Measurements from ENCODE around the gene TNS2. TPM values are rescaled to one million over a fixed set of nuclear protein-coding genes. Genes with fewer than 3 reads are reported as not detected.

TNS2 gene
- total and polyA plus RNA-seq, 9 of the 15 experiments (the other 6 are each of a cell fraction or from before 2014, with no cell fraction given): 0.28 to 3.1 (median 1.2) TPM; not detected in 1

DNA sequence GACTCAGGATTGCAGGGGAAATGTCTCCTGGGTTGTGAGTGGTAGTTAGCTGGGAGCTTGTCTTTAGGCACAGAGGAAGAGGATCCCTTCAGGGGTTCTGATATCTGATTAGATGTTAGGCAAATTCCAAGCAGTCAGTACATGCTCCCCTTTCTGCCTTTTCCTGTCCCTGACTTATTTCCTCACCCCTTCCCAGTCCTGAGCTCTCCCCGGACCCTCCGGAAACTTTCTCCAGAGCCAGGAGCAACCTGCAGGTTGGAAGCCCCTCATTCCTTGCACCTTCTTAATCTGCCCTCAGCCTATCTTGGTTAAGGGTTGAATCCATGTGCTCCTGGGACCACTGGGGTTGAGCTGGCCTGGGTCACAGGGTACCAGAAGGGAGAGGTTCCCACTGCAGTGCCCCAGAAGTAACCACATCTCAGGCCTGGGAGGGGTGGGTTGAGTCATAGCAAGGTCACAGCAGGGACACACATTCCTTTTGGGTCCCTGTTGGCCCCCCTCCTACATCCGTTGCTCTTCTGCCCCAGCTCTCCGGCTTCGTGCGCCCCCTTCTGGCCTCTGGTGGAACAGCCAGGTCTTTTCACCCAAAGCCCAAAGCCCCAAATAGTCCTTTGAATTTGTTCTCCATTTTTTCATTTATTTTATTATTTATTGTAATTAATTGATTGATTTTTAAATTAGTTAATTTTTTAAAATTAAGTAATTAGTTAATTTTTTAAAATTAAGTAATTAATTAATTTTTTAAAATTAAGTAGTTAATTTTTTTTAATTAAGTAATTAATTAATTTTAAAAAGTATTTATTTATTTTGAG lies 49.4 kb downstream of the TNS2 start (continued):
- peak; percentile 69 for TF ChIP-seq ARID1B (IDR thresholded peaks at IDR 0.05)
- TF ChIP-seq RBBP5 (IDR thresholded peaks at IDR 0.05; ENCODE audit: borderline replicate concordance, insufficient read depth, low read length, poor library complexity, severe bottlenecking): no peak
- TF ChIP-seq, protein P1, sequence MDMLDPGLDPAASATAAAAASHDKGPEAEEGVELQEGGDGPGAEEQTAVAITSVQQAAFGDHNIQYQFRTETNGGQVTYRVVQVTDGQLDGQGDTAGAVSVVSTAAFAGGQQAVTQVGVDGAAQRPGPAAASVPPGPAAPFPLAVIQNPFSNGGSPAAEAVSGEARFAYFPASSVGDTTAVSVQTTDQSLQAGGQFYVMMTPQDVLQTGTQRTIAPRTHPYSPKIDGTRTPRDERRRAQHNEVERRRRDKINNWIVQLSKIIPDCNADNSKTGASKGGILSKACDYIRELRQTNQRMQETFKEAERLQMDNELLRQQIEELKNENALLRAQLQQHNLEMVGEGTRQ (CRISPR knock-in tag; IDR thresholded peaks at IDR 0.05): no peak
- peak; percentile 57 for TF ChIP-seq EP400 (IDR thresholded peaks at IDR 0.05)
- TF ChIP-seq SP1 (CRISPR knock-in tag; IDR thresholded peaks at IDR 0.05): 0 out of 2 replicates have a peak, but pooled peaks have one; percentile 25
- TF ChIP-seq ESRRA (IDR thresholded peaks at IDR 0.05; ENCODE audit: borderline replicate concordance, low read depth): peak; percentile 96
- TF ChIP-seq, protein P2, sequence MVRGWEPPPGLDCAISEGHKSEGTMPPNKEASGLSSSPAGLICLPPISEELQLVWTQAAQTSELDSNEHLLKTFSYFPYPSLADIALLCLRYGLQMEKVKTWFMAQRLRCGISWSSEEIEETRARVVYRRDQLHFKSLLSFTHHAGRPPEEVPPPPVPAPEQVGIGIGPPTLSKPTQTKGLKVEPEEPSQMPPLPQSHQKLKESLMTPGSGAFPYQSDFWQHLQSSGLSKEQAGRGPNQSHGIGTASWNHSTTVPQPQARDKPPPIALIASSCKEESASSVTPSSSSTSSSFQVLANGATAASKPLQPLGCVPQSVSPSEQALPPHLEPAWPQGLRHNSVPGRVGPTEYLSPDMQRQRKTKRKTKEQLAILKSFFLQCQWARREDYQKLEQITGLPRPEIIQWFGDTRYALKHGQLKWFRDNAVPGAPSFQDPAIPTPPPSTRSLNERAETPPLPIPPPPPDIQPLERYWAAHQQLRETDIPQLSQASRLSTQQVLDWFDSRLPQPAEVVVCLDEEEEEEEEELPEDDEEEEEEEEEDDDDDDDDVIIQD (CRISPR knock-in tag; IDR thresholded peaks at IDR 0.05): no peak
- TF ChIP-seq ZNF124 (CRISPR knock-in tag; IDR thresholded peaks at IDR 0.05): no peak
- TF ChIP-seq DACH1 (IDR thresholded peaks at IDR 0.05; ENCODE audit: partially characterized antibody): peak; percentile 24
- TF ChIP-seq, protein P3, sequence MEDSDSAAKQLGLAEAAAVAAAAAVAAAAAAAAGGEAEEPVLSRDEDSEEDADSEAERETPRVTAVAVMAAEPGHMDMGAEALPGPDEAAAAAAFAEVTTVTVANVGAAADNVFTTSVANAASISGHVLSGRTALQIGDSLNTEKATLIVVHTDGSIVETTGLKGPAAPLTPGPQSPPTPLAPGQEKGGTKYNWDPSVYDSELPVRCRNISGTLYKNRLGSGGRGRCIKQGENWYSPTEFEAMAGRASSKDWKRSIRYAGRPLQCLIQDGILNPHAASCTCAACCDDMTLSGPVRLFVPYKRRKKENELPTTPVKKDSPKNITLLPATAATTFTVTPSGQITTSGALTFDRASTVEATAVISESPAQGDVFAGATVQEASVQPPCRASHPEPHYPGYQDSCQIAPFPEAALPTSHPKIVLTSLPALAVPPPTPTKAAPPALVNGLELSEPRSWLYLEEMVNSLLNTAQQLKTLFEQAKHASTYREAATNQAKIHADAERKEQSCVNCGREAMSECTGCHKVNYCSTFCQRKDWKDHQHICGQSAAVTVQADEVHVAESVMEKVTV (CRISPR knock-in tag; IDR thresholded peaks at IDR 0.05): peak; percentile 88
- no peak for TF ChIP-seq NUFIP1 (IDR thresholded peaks at IDR 0.05; ENCODE audit: partially characterized antibody)
- 0 out of 2 replicates have a peak, but pooled peaks have one; percentile 5 for TF ChIP-seq CBFA2T3 (IDR thresholded peaks at IDR 0.05)
- no peak for TF ChIP-seq ZNF316 (IDR thresholded peaks at IDR 0.05)
- TF ChIP-seq, protein P4, sequence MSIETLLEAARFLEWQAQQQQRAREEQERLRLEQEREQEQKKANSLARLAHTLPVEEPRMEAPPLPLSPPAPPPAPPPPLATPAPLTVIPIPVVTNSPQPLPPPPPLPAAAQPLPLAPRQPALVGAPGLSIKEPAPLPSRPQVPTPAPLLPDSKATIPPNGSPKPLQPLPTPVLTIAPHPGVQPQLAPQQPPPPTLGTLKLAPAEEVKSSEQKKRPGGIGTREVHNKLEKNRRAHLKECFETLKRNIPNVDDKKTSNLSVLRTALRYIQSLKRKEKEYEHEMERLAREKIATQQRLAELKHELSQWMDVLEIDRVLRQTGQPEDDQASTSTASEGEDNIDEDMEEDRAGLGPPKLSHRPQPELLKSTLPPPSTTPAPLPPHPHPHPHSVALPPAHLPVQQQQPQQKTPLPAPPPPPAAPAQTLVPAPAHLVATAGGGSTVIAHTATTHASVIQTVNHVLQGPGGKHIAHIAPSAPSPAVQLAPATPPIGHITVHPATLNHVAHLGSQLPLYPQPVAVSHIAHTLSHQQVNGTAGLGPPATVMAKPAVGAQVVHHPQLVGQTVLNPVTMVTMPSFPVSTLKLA (conservative IDR thresholded peaks at IDR 0.05): 0 out of 4 replicates have a peak, but pooled peaks of 1 of the 2 experiments have one; percentile 41
- TF ChIP-seq SMARCC2 (IDR thresholded peaks at IDR 0.05; ENCODE audit: low read depth): peak; percentile 50; the same call in 1 of the 2 replicates
- TF ChIP-seq, protein P5, sequence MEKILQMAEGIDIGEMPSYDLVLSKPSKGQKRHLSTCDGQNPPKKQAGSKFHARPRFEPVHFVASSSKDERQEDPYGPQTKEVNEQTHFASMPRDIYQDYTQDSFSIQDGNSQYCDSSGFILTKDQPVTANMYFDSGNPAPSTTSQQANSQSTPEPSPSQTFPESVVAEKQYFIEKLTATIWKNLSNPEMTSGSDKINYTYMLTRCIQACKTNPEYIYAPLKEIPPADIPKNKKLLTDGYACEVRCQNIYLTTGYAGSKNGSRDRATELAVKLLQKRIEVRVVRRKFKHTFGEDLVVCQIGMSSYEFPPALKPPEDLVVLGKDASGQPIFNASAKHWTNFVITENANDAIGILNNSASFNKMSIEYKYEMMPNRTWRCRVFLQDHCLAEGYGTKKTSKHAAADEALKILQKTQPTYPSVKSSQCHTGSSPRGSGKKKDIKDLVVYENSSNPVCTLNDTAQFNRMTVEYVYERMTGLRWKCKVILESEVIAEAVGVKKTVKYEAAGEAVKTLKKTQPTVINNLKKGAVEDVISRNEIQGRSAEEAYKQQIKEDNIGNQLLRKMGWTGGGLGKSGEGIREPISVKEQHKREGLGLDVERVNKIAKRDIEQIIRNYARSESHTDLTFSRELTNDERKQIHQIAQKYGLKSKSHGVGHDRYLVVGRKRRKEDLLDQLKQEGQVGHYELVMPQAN (IDR thresholded peaks at IDR 0.05; ENCODE audit: borderline replicate concordance): no peak
- TF ChIP-seq ZNF76 (CRISPR knock-in tag; IDR thresholded peaks at IDR 0.05; ENCODE audit: borderline replicate concordance): no peak
- no peak for TF ChIP-seq RBM17 (IDR thresholded peaks at IDR 0.05; ENCODE audit: borderline replicate concordance, low read depth, low read length)
